GM19239 (cell line): ENCODE measurements around the gene CCDC110.
A peak's percentile ranks its signal among the peaks of the same experiment; 100 is the strongest.
"Not testable (repeated sequence)": the region's sequence is repeated elsewhere in the genome, so short reads cannot be mapped to it uniquely, and the experiment has no call there.

Experiments
- DNase-seq: peaks from one replicate; pipeline ENCODE4 v3.0.0; 2011; ENCODE audit warnings: low spot score; ENCODE audit not compliant: insufficient read length
- FAIRE-seq: peaks from 2 replicates; lab custom pipeline; 2011; peaks lifted over from hg19 to GRCh38; lab: Jason Lieb, UNC

CCDC110 gene

GRCh38 chr4:185471235-185472102, at the start of gene CCDC110:
Gene CCDC110 (minus strand): TSS chr4:185471733. CDS start chr4:185471683, 50 bp downstream.
- FAIRE-seq (peak; percentile 97), DNase-seq (peak; percentile 87)

- DNase-seq: no peak
- no peak for FAIRE-seq
Measured at GRCh38 chr4:185520119-185520518, 48.6 kb upstream of the CCDC110 start.

- DNase-seq (no peak), FAIRE-seq (no peak)
Measured at GRCh38 chr4:185518494-185518893, 47.0 kb upstream of the CCDC110 start.

GRCh38 chr4:185518069-185518468, 46.5 kb upstream of the CCDC110 start:
- no peak for FAIRE-seq
- no peak for DNase-seq

GRCh38 chr4:185515248-185515647, 43.7 kb upstream of the CCDC110 start:
- FAIRE-seq: no peak
- DNase-seq: no peak

- DNase-seq (no peak), FAIRE-seq (no peak)
Measured at GRCh38 chr4:185514182-185514697, 42.7 kb upstream of the CCDC110 start.

GRCh38 chr4:185513489-185514181, 42.1 kb upstream of the CCDC110 start:
- DNase-seq (no peak), FAIRE-seq (peak; percentile 11)

GRCh38 chr4:185512516-185512915, 41.0 kb upstream of the CCDC110 start:
- no peak for DNase-seq
- no peak for FAIRE-seq

GRCh38 chr4:185511243-185511642, 39.7 kb upstream of the CCDC110 start:
- not testable (repeated sequence) for DNase-seq, FAIRE-seq

GRCh38 chr4:185510806-185511205, 39.3 kb upstream of the CCDC110 start:
- no peak for DNase-seq
- no peak for FAIRE-seq

GRCh38 chr4:185508181-185508580, 36.6 kb upstream of the CCDC110 start:
- FAIRE-seq (no peak), DNase-seq (no peak)

GRCh38 chr4:185506422-185506821, 34.9 kb upstream of the CCDC110 start:
- no peak for DNase-seq
- no peak for FAIRE-seq

- no peak for FAIRE-seq
- DNase-seq: no peak
Measured at GRCh38 chr4:185504098-185505047, 32.8 kb upstream of the CCDC110 start.

- no peak for DNase-seq
- no peak for FAIRE-seq
Measured at GRCh38 chr4:185502386-185502785, 30.9 kb upstream of the CCDC110 start.

GRCh38 chr4:185500576-185500975, 29.0 kb upstream of the CCDC110 start:
- DNase-seq (no peak), FAIRE-seq (no peak)

GRCh38 chr4:185500035-185500434, 28.5 kb upstream of the CCDC110 start:
- DNase-seq (no peak), FAIRE-seq (no peak)

GRCh38 chr4:185488650-185489049, 17.1 kb upstream of the CCDC110 start:
- FAIRE-seq: no peak
- no peak for DNase-seq

GRCh38 chr4:185481401-185481800, 9.9 kb upstream of the CCDC110 start:
- FAIRE-seq (no peak), DNase-seq (no peak)

GRCh38 chr4:185480016-185480732, 8.6 kb upstream of the CCDC110 start:
- FAIRE-seq: no peak
- no peak for DNase-seq
